ENCODE measurements around the gene OAT.
A peak's percentile ranks its signal among the peaks of the same experiment; 100 is the strongest.

The OAT gene

GRCh38 chr10:124356701-124357560 lies 61.8 kb downstream of the OAT start:
- TF ChIP-seq EZH2phosphoT487 (IDR thresholded peaks at IDR 0.05; ENCODE audit: borderline replicate concordance) = no peak
- TF ChIP-seq, protein P1, sequence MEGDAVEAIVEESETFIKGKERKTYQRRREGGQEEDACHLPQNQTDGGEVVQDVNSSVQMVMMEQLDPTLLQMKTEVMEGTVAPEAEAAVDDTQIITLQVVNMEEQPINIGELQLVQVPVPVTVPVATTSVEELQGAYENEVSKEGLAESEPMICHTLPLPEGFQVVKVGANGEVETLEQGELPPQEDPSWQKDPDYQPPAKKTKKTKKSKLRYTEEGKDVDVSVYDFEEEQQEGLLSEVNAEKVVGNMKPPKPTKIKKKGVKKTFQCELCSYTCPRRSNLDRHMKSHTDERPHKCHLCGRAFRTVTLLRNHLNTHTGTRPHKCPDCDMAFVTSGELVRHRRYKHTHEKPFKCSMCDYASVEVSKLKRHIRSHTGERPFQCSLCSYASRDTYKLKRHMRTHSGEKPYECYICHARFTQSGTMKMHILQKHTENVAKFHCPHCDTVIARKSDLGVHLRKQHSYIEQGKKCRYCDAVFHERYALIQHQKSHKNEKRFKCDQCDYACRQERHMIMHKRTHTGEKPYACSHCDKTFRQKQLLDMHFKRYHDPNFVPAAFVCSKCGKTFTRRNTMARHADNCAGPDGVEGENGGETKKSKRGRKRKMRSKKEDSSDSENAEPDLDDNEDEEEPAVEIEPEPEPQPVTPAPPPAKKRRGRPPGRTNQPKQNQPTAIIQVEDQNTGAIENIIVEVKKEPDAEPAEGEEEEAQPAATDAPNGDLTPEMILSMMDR (conservative IDR thresholded peaks at IDR 0.05; ENCODE audit: low read length) = no peak
- H3K9me2 ChIP-seq (replicated peaks; ENCODE audit: low read depth, low read length) = no peaks in the 10 kb centered on the region
- no peaks in the 10 kb centered on the region; the same call in 1 of the 2 replicates for H3K9me3 ChIP-seq (ENCODE audit: insufficient read depth, low read depth, low read length)
- H3K27me3 ChIP-seq (ENCODE audit: insufficient read depth, low read length, poor library complexity, severe bottlenecking) = no peaks in the 10 kb centered on the region
- H3K4me3 ChIP-seq (ENCODE audit: low read length, poor library complexity, severe bottlenecking) = no peak overlapping the region
- peaks cover 5% of the 10 kb centered on the region for H3K4me1 ChIP-seq (ENCODE audit: insufficient read depth, low read length, poor library complexity, severe bottlenecking)
- no peaks in the 10 kb centered on the region for H3K36me3 ChIP-seq (ENCODE audit: insufficient read depth, low read length)
- no peaks in the 10 kb centered on the region for H3K79me2 ChIP-seq (ENCODE audit: insufficient read depth, low read length)
- H3K9ac ChIP-seq (ENCODE audit: low read depth, low read length, poor library complexity, severe bottlenecking) = no peak overlapping the region
- no peak overlapping the region for H2AFZ ChIP-seq (ENCODE audit: low read length)
- no peaks in the 10 kb centered on the region for H4K20me1 ChIP-seq (ENCODE audit: insufficient read depth, low read length, poor library complexity, severe bottlenecking)
- no peaks in the 10 kb centered on the region; the same call in 1 of the 2 replicates for H3F3A ChIP-seq (ENCODE audit: low read depth)
- no peak overlapping the region for H3K4me2 ChIP-seq (ENCODE audit: low read depth, low read length, poor library complexity, severe bottlenecking)

GRCh38 chr10:124354411-124355382 lies 64.0 kb downstream of the OAT start:
- no peaks in the 10 kb centered on the region for H3K36me3 ChIP-seq (ENCODE audit: insufficient read depth, low read length)
- no peaks in the 10 kb centered on the region for H3K9me2 ChIP-seq (replicated peaks; ENCODE audit: low read depth, low read length)
- H3K27me3 ChIP-seq (ENCODE audit: insufficient read depth, low read length, poor library complexity, severe bottlenecking) = no peaks in the 10 kb centered on the region
- H3K4me1 ChIP-seq (ENCODE audit: insufficient read depth, low read length, poor library complexity, severe bottlenecking) = peaks cover 5% of the 10 kb centered on the region
- H3K9me3 ChIP-seq (ENCODE audit: insufficient read depth, low read depth, low read length) = no peaks in the 10 kb centered on the region; the same call in 1 of the 2 replicates
- no peaks in the 10 kb centered on the region; the same call in 1 of the 2 replicates for H3F3A ChIP-seq (ENCODE audit: low read depth)
- H3K4me3 ChIP-seq (ENCODE audit: low read length, poor library complexity, severe bottlenecking) = peak overlapping the region; percentile 72
- no peaks in the 10 kb centered on the region for H3K79me2 ChIP-seq (ENCODE audit: insufficient read depth, low read length)
- H2AFZ ChIP-seq (ENCODE audit: low read length) = peak overlapping the region; percentile 88
- TF ChIP-seq, protein P1 (conservative IDR thresholded peaks at IDR 0.05; ENCODE audit: low read length) = no peak
- no peak for TF ChIP-seq EZH2phosphoT487 (IDR thresholded peaks at IDR 0.05; ENCODE audit: borderline replicate concordance)
- peak overlapping the region; percentile 82 for H3K4me2 ChIP-seq (ENCODE audit: low read depth, low read length, poor library complexity, severe bottlenecking)
- no peaks in the 10 kb centered on the region for H4K20me1 ChIP-seq (ENCODE audit: insufficient read depth, low read length, poor library complexity, severe bottlenecking)
- H3K9ac ChIP-seq (ENCODE audit: low read depth, low read length, poor library complexity, severe bottlenecking) = peak overlapping the region; percentile 57

GRCh38 chr10:124353896-124354295 lies 64.8 kb downstream of the OAT start:
- Histone ChIP-seq H4K20me1 (ENCODE audit: insufficient read depth, low read length, poor library complexity, severe bottlenecking) (no peaks in the 10 kb centered on the region), H3K9ac (ENCODE audit: low read depth, low read length, poor library complexity, severe bottlenecking) (no peak overlapping the region), H3K4me1 (ENCODE audit: insufficient read depth, low read length, poor library complexity, severe bottlenecking) (peaks cover 5% of the 10 kb centered on the region), H3F3A (ENCODE audit: low read depth) (no peaks in the 10 kb centered on the region; the same call in 1 of the 2 replicates), H3K36me3 (ENCODE audit: insufficient read depth, low read length) (no peaks in the 10 kb centered on the region), H2AFZ (ENCODE audit: low read length) (no peak overlapping the region), H3K9me3 (ENCODE audit: insufficient read depth, low read depth, low read length) (no peaks in the 10 kb centered on the region), H3K4me2 (ENCODE audit: low read depth, low read length, poor library complexity, severe bottlenecking) (no peak overlapping the region), H3K9me2 (replicated peaks; ENCODE audit: low read depth, low read length) (no peaks in the 10 kb centered on the region), H3K79me2 (ENCODE audit: insufficient read depth, low read length) (no peaks in the 10 kb centered on the region), H3K4me3 (ENCODE audit: low read length, poor library complexity, severe bottlenecking) (no peak overlapping the region), H3K27me3 (ENCODE audit: insufficient read depth, low read length, poor library complexity, severe bottlenecking) (no peaks in the 10 kb centered on the region)
- TF ChIP-seq EZH2phosphoT487 (IDR thresholded peaks at IDR 0.05; ENCODE audit: borderline replicate concordance) = no peak
- TF ChIP-seq, protein P1 (conservative IDR thresholded peaks at IDR 0.05; ENCODE audit: low read length) = no peak

Measured in Loucy (cell line).